HG02943 (cell line): ENCODE data around the gene SYMPK.

Source experiments
- ATAC-seq: cut with Tn5 transposase; IDR thresholded peaks from one replicate; pipeline ENCODE4 v1.9.1; 2021; ENCODE audit warnings: mild to moderate bottlenecking, low read depth, moderate library complexity; ENCODE audit not compliant: unreplicated experiment

SYMPK gene

GRCh38 chr19:45782820-45783785 lies 79.8 kb downstream of the SYMPK start:
- ATAC-seq = no peak

DNA sequence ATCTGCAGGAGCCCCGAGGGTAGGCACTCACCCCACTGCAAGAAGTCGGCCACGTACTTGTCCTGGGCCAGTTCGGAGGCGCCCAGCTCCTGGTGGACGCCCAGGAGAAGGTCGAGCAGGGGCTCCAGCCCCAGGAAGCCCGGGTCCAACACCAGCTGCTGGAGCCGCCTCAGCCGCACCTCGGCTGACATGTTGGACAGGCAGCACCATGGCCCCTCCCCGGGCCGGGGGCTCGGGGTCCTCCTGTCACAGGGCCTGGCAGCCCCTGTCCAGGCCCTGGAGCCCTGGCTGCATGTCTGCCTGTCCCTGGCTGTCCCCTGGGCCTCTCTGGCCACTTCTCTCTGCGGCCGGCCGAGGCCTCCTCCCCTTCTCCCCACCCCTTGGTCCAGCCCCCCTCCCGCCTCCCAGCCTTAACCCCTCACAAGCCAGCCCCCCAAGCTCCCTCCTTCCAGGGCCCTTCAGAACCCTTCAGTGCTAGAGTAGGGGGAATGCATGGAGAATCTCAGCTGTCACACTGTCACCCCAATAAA lies 80.7 kb downstream of the SYMPK start, which contains the start of gene DMPK:
Gene DMPK (minus strand): TSS at position 329 of the 530 bp plus-strand sequence. CDS start 138 bp downstream, at position 191.
- no peak for ATAC-seq

- no peak for ATAC-seq
Measured at GRCh38 chr19:45781214-45782161, 81.5 kb downstream of the SYMPK start.

GRCh38 chr19:45780448-45781213 lies 82.3 kb downstream of the SYMPK start:
- ATAC-seq = no peak

GRCh38 chr19:45780146-45780447 lies 82.8 kb downstream of the SYMPK start:
- no peak for ATAC-seq

DNA sequence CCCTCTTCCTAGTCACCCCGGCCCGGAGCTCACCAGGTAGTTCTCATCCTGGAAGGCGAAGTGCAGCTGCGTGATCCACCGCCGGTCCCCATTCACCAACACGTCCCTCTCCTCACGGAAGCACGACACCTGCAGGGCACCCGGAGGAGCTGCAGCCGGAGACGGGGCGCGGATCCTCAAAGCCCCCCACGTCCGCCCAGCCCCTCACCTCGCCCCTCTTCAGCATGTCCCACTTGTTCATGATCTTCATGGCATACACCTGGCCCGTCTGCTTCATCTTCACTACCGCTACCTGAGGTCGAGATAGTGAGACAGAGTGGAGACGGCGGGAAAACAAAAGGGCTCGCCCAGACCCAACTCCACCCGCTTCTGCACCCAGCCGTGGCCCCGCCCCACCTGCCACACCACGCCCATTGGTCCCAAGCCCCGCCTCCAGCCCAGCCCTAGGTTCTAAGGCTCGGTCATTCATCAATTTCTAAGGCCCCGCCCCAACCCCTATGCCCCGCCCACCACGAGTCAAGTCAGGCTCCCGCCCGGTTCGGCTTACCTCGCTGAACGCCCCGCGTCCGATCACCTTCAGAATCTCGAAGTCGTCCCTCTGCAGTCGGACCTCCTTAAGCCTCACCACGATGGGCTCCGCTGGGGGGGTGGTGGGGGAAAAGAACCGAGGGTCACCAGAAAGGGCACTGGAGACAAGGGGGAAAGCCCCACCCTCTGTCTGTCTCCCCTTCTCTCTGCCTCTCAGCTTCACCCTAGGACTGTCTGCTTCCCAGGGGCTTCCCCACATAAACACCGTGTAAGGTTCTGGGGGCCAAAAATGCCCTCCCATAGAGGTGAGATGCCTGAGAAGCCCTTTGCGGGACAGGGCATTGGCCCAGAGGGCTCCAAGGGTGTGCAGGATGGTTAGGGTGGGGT lies 83.5 kb downstream of the SYMPK start:
- ATAC-seq = peak; percentile 82

GRCh38 chr19:45778010-45778661 lies 84.8 kb downstream of the SYMPK start:
- ATAC-seq = no peak

DNA sequence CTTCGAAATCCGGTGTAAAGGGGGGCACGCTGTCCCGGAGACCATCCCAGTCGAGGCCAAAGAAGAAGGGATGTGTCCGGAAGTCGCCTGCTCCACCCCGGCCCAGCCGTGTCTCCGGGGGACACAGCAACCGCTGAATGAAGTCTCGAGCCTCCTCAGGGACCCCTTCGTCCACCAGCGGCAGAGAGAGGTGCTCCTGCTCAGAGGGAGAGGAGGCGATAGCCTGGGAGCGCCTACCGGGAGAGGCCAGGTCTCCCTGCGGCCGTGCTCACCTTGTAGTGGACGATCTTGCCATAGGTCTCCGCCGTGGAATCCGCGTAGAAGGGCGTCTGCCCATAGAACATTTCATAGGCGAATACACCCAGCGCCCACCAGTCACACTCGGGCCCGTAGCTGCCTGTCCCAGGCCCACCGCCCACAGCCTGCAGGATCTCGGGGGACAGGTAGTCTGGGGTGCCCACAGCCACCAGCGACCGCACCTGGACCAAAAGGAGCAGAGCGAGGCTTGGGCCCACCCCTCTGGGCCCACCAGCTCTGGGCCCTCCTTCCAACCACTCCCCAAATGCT lies 85.5 kb downstream of the SYMPK start:
- no peak for ATAC-seq

DNA sequence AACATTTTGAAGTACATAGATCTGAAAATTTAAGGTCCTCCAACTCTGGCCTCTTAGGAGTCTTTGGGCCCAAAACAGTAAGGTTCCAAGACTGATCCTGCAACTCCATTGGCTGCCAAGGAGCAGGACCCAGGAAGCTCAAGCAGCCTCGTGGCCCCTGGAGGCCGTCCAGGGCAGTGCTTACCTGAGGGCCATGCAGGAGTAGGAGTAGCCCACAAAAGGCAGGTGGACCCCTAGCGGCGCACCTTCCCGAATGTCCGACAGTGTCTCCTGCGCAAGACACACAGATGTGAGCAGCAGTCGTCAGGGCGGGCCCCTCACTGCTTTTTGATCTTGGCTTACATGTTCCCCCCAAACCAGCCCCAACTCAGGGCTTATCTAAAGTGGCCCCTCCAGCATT lies 88.2 kb downstream of the SYMPK start:
- ATAC-seq = no peak

DNA sequence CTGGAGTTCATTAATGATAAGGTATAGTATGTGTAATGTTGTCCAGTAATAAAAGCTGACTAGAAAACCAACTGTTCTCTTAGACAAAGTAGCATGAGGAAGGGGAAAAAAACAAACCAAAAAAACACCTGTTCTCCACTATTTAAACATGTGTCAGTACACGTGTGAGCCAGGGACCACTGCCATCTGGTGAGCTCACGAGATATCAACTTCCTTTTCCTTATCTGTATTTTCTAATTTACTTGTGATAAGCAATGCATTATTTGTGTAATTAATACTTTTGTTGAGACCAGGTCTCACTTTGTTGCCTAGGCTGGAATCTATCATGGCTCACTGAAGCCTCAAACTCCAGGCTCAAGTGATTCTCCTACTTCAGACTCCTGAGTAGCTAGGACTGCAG lies 89.6 kb downstream of the SYMPK start:
- ATAC-seq = no peak

DNA sequence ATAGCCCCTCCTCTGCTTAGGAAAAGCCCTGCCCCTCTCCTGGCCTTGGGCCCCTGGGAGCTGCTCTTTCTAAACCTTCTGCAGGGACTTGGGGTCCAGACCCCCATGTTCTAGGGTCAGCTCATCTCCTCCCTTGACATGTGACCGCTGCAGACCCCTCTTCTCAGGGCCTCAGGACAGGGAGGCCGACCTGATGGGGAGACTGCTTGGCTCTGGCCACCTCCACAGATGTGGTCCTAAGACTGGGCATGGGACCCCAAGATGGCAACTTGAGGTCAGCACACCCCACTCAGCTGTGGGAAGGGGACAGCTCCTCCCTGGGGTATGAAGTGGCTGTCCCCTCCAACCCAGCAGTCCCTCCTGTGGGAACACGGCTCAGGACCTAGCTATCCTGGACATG lies 90.0 kb downstream of the SYMPK start:
- no peak for ATAC-seq

GRCh38 chr19:45772130-45772840 lies 90.7 kb downstream of the SYMPK start:
- ATAC-seq = no peak

DNA sequence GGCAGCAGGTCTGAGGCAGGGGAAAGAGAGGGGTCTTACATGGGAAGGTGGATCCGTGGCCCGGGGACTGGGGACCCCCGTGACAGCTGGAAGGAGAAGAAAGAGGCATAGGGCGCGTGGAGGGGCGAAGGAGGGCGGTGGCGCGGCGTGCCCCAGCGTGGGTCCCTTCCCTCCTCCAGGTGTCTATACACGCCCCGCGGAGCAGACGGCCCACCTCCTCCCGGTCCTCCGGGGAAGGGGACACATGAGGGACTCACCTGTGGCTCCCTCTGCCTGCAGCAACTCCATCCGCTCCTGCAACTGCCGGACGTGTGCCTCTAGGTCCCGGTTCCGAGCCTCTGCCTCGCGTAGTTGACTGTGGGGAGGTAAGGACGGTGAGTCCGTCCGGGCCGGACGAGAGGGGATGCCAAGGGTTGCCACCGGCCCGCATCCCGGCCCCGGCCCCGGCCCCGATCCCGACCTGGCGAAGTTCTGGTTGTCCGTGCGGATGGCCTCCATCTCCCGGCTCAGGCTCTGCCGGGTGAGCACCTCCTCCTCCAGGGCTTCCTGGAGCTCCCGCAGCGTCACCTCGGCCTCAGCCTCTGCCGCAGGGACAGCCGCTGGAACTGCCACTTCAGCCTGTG lies 91.5 kb downstream of the SYMPK start:
- no peak for ATAC-seq

GRCh38 chr19:45770192-45771101 lies 92.5 kb downstream of the SYMPK start:
- ATAC-seq = peak; percentile 52

- no peak for ATAC-seq
Measured at GRCh38 chr19:45769821-45770191, 93.1 kb downstream of the SYMPK start.
